ENCODE measurements around the gene KIF21A.

GRCh38 chr12:39461059-39461458, 18.1 kb upstream of the KIF21A start:
- TF ChIP-seq MXI1 (conservative IDR thresholded peaks at IDR 0.05; ENCODE audit: poor library complexity, severe bottlenecking) = no peak
- no peak for TF ChIP-seq CTCF (IDR thresholded peaks at IDR 0.05; ENCODE audit: poor library complexity, severe bottlenecking)
- no peak for TF ChIP-seq POLR2AphosphoS5 (IDR thresholded peaks at IDR 0.05)
- no peak for TF ChIP-seq RAD21 (conservative IDR thresholded peaks at IDR 0.05)
- TF ChIP-seq EZH2 (IDR thresholded peaks at IDR 0.05; ENCODE audit: borderline replicate concordance, insufficient read depth, low read length, poor library complexity, severe bottlenecking) = no peak
- TF ChIP-seq TAF1 (IDR thresholded peaks at IDR 0.05; ENCODE audit: low read depth) = no peak

All from neural cell (in vitro differentiated cells).